Nephron (organoid): ENCODE measurements around the gene FZD7.

Source experiments
- H3K27ac Mint-ChIP-seq, 3 experiments: 2 replicates each; pipeline ENCODE4 v1.8.0; 2020; ENCODE audit warnings: mixed read lengths in 3 of 3, mild to moderate bottlenecking in 2 of 3, moderate library complexity in 1 of 3
- H3K27me3 Mint-ChIP-seq: 2 replicates; pipeline ENCODE4 v1.8.0; 2021; ENCODE audit warnings: low read depth, mild to moderate bottlenecking, moderate library complexity, mixed read lengths
- H3K36me3 Mint-ChIP-seq: 2 replicates; pipeline ENCODE4 v1.8.0; 2020; ENCODE audit warnings: low read depth, mixed read lengths
- H3K4me1 Mint-ChIP-seq: 2 replicates; pipeline ENCODE4 v1.8.0; 2020; ENCODE audit warnings: mixed read lengths
- H3K4me3 Mint-ChIP-seq, 3 experiments: 2 replicates each; pipeline ENCODE4 v1.8.0; 2020; ENCODE audit warnings: mild to moderate bottlenecking in 3 of 3, mixed read lengths in 3 of 3, moderate library complexity in 2 of 3
- H3K9me3 Mint-ChIP-seq: 2 replicates; pipeline ENCODE4 v1.8.0; 2020; ENCODE audit warnings: mixed read lengths
- CTCF ChIP-seq, 3 experiments: fragments of 200-600 bp; sonication (generic); IDR thresholded peaks; one replicate each; pipeline ENCODE4 v1.5.0; 2021; ENCODE audit warnings: antibody characterized with exemption in 3 of 3; ENCODE audit not compliant: unreplicated experiment in 3 of 3

FZD7 gene

GRCh38 chr2:202072226-202072625, 38.6 kb downstream of the FZD7 start:
- H3K4me1 Mint-ChIP-seq: peaks cover 48% of the 10 kb centered on the region
- H3K9me3 Mint-ChIP-seq: no peaks in the 10 kb centered on the region
- peak in 1 of 3 experiments; percentile 18 for TF ChIP-seq CTCF (IDR thresholded peaks at IDR 0.05; ENCODE audit: unreplicated experiment in 3 of 3)
- H3K36me3 Mint-ChIP-seq: no peaks in the 10 kb centered on the region
- H3K27ac Mint-ChIP-seq: no peak overlapping the region
- no peak overlapping the region for H3K4me3 Mint-ChIP-seq
- no peaks in the 10 kb centered on the region for H3K27me3 Mint-ChIP-seq

GRCh38 chr2:202072737-202073401, 39.2 kb downstream of the FZD7 start, which contains the start of gene KIAA2012:
KIAA2012 (plus strand) TSS chr2:202073255; CDS start chr2:202073628, 373 bp downstream.
- Mint-ChIP-seq H3K4me1 (peaks cover 43% of the 10 kb centered on the region), H3K9me3 (no peaks in the 10 kb centered on the region), H3K36me3 (no peaks in the 10 kb centered on the region), H3K4me3 (no peak within 1 kb of the TSS), H3K27me3 (no peaks in the 10 kb centered on the region), H3K27ac (peak within 1 kb of the TSS; percentile 0 to 45 (median 29))
- no peak for TF ChIP-seq CTCF (IDR thresholded peaks at IDR 0.05; ENCODE audit: unreplicated experiment in 3 of 3)

GRCh38 chr2:202074324-202074723, 40.7 kb downstream of the FZD7 start:
- Mint-ChIP-seq H3K36me3 (no peaks in the 10 kb centered on the region), H3K27me3 (no peaks in the 10 kb centered on the region), H3K27ac (no peak overlapping the region), H3K9me3 (no peaks in the 10 kb centered on the region), H3K4me1 (peaks cover 32% of the 10 kb centered on the region), H3K4me3 (no peak overlapping the region)
- no peak for TF ChIP-seq CTCF (IDR thresholded peaks at IDR 0.05; ENCODE audit: unreplicated experiment in 3 of 3)

GRCh38 chr2:202079310-202079709, 45.7 kb downstream of the FZD7 start:
- Mint-ChIP-seq H3K4me1 (peaks cover 21% of the 10 kb centered on the region), H3K27ac (no peak overlapping the region), H3K36me3 (no peaks in the 10 kb centered on the region), H3K4me3 (no peak overlapping the region), H3K27me3 (peaks cover 3% of the 10 kb centered on the region), H3K9me3 (peaks cover 6% of the 10 kb centered on the region)
- TF ChIP-seq CTCF (IDR thresholded peaks at IDR 0.05; ENCODE audit: unreplicated experiment in 3 of 3): no peak

- no peak overlapping the region for H3K4me3 Mint-ChIP-seq
- peak overlapping the region; percentile 62 to 64 (median 64) for H3K27ac Mint-ChIP-seq
Observed at GRCh38 chr2:202084265-202084664, 50.6 kb downstream of the FZD7 start.

More at GRCh38 chr2:202084265-202084664, 50.6 kb downstream of the FZD7 start:
- Mint-ChIP-seq H3K4me1 (peaks cover 33% of the 10 kb centered on the region), H3K36me3 (no peaks in the 10 kb centered on the region), H3K9me3 (peaks cover 6% of the 10 kb centered on the region), H3K27me3 (peaks cover 3% of the 10 kb centered on the region)
- no peak for TF ChIP-seq CTCF (IDR thresholded peaks at IDR 0.05; ENCODE audit: unreplicated experiment in 3 of 3)
